ENCODE data around the gene LAMB3. TPM values are rescaled to one million over a fixed set of nuclear protein-coding genes. Genes with fewer than 3 reads are reported as not detected.

Gene LAMB3
- total and polyA plus RNA-seq, 3 donors from 2014 or later = 1.6 to 2.0 (median 1.7) TPM

DNA sequence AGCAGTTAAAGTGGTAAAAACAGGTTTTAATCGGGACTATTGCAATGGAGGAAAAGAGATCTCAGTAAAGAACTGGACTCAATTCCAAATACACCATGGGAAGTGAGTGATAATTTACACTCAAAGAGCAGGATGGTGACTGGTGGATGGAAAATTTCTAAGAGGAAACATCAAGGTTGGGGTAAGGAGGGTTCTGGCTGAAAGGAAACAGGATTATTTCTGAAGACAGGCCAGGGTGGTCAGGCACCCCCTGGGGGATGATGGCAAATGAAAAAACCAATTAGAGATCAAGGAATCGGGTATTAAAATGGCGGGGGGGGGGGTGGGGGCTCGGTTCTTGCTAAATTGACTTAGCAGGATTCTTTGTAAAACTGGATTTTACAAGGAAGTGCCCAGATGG, 40.1 kb upstream of the LAMB3 start:
- intact Hi-C loops (cut with DNase I; ENCODE audit: low total_unique reads) = loop anchor here (5.0 to 10.0 kb wide), 2 partner anchors 53 to 115 kb away; no protein-coding TSS in a partner anchor
- TF ChIP-seq, protein P1, sequence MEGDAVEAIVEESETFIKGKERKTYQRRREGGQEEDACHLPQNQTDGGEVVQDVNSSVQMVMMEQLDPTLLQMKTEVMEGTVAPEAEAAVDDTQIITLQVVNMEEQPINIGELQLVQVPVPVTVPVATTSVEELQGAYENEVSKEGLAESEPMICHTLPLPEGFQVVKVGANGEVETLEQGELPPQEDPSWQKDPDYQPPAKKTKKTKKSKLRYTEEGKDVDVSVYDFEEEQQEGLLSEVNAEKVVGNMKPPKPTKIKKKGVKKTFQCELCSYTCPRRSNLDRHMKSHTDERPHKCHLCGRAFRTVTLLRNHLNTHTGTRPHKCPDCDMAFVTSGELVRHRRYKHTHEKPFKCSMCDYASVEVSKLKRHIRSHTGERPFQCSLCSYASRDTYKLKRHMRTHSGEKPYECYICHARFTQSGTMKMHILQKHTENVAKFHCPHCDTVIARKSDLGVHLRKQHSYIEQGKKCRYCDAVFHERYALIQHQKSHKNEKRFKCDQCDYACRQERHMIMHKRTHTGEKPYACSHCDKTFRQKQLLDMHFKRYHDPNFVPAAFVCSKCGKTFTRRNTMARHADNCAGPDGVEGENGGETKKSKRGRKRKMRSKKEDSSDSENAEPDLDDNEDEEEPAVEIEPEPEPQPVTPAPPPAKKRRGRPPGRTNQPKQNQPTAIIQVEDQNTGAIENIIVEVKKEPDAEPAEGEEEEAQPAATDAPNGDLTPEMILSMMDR (IDR thresholded peaks at IDR 0.05) = no peak
- no peak for TF ChIP-seq POLR2A (IDR thresholded peaks at IDR 0.05)
- Histone ChIP-seq H3K4me1 (peaks cover 10% of the 10 kb centered on the region), H3K27ac (no peak overlapping the region), H3K9me3 (no peaks in the 10 kb centered on the region), H3K4me3 (no peak overlapping the region), H3K36me3 (ENCODE audit: low read depth, missing control alignments) (no peaks in the 10 kb centered on the region), H3K27me3 (no peaks in the 10 kb centered on the region)
- WGBS, 2 donors = 39 to 53% methylated on average over 4 of the region's 4 CpGs
- DNase-seq = no peak

DNA sequence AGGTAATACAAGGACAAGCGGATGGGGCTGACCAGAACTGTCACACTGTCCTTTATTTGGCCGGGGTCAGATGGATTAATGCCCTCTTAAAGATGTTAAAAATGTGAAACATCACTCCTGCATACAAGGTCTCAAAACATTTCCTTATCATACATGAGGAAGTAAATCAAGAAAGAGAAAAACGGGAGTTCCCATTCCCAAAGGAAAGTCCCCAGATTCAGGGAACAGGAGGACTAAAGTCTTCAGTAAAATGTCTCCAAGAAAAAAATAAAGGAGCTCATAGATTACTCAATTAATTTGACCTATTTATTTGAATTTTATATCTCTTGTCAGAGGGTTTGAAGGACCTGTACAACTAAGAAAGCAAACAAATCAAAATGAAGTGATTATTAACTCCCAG, 39.0 kb upstream of the LAMB3 start:
- Histone ChIP-seq H3K4me1 (peaks cover 14% of the 10 kb centered on the region), H3K9me3 (no peaks in the 10 kb centered on the region), H3K27me3 (no peaks in the 10 kb centered on the region), H3K36me3 (ENCODE audit: low read depth, missing control alignments) (no peaks in the 10 kb centered on the region), H3K4me3 (no peak overlapping the region), H3K27ac (no peak overlapping the region)
- TF ChIP-seq POLR2A (IDR thresholded peaks at IDR 0.05) = no peak
- TF ChIP-seq, protein P1 (IDR thresholded peaks at IDR 0.05) = no peak
- 64 to 66% methylated on average over 3 of the region's 3 CpGs for WGBS, 2 donors
- DNase-seq = no peak
- intact Hi-C loops (cut with DNase I; ENCODE audit: low total_unique reads) = loop anchor here (5.0 to 10.0 kb wide), 2 partner anchors 54 to 114 kb away; no protein-coding TSS in a partner anchor

DNA sequence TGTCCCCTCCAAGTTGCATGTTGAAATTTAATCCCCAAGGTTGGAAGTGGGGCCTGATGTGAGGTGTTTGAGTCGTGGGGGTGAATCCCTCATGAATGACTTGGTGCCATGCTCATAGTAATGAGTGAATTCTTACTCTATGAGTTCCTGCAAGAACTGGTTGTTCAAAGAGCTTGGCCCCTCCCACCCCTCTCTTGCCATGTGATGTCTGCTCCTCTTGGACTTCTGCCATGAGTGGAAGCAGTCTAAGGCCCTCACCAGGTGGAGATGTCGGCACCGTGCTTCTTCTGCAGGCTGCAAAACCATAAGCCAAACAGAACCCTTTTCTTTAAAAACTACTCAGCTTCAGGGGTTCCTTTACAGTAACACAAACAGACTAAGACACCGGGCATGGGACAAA, 37.3 kb upstream of the LAMB3 start:
- intact Hi-C loops (cut with DNase I; ENCODE audit: low total_unique reads) = no loop called here
- Histone ChIP-seq H3K36me3 (ENCODE audit: low read depth, missing control alignments) (no peaks in the 10 kb centered on the region), H3K9me3 (no peaks in the 10 kb centered on the region), H3K27me3 (no peaks in the 10 kb centered on the region), H3K4me1 (peaks cover 20% of the 10 kb centered on the region), H3K4me3 (no peak overlapping the region), H3K27ac (no peak overlapping the region)
- WGBS, 2 donors = 72 to 79% methylated on average over 4 of the region's 4 CpGs
- no peak for DNase-seq
- TF ChIP-seq, protein P1 (IDR thresholded peaks at IDR 0.05) = no peak
- no peak for TF ChIP-seq POLR2A (IDR thresholded peaks at IDR 0.05)

DNA sequence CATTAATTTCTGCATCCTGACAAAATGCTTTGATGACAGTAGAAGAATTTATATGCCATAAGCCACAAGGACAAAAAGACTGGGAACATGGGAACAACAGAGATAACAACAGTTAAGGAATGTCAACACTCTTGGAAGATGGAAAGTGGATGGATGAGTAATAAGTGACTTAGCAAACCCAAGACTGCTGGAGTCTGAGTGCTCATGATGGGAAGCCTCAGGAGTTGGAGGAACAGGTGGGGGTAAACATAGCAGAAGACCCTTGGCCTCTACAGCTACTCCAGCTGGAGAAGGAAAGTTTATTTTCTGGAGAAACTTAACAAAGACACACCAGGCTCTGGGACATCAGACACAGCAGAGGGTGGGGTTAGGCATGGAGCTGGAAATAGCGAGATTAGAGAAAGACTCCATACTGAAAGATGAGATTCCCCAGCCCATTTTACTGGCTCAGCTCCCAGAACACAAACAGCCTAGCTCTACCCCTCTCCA, 36.6 kb upstream of the LAMB3 start:
- peak overlapping the region in 1 of 2 donors; percentile 74 for H3K27ac ChIP-seq
- no peak overlapping the region for H3K4me3 ChIP-seq
- no peaks in the 10 kb centered on the region for H3K27me3 ChIP-seq
- no peaks in the 10 kb centered on the region for H3K9me3 ChIP-seq
- DNase-seq = no peak
- H3K36me3 ChIP-seq (ENCODE audit: low read depth, missing control alignments) = no peaks in the 10 kb centered on the region
- peaks cover 20% of the 10 kb centered on the region for H3K4me1 ChIP-seq
- TF ChIP-seq POLR2A (IDR thresholded peaks at IDR 0.05) = no peak
- TF ChIP-seq, protein P1 (IDR thresholded peaks at IDR 0.05) = no peak
- intact Hi-C loops (cut with DNase I; ENCODE audit: low total_unique reads) = no loop called here
- WGBS, 2 donors = 67% methylated on average over 1 of the region's 1 CpG

DNA sequence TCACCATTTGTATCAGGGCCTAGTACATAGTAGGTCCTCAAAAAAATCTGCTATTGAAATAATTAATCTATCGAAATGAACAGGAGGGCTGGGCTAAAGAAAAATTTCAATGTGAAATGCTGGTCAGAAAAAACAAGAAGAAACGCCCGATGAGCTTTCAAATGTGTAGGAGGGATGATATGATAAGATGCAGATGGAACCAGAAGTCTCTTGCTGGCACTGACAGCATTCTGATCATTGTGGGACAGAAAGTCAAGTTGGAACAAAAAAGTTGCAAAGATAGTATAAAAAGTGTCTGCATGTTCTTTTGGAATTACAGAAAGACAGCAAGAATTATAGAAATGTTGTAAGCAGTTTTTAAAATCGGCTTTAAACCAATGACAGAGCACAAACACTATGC, 34.1 kb upstream of the LAMB3 start:
- intact Hi-C loops (cut with DNase I; ENCODE audit: low total_unique reads) = no loop called here
- WGBS, 2 donors = 36 to 56% methylated on average over 4 of the region's 4 CpGs
- H3K4me3 ChIP-seq = no peak overlapping the region
- no peaks in the 10 kb centered on the region for H3K36me3 ChIP-seq (ENCODE audit: low read depth, missing control alignments)
- H3K9me3 ChIP-seq = no peaks in the 10 kb centered on the region
- peaks cover 20% of the 10 kb centered on the region for H3K4me1 ChIP-seq
- DNase-seq = peak; percentile 51
- H3K27ac ChIP-seq = peak overlapping the region; percentile 35 to 74
- TF ChIP-seq POLR2A (IDR thresholded peaks at IDR 0.05) = no peak
- TF ChIP-seq, protein P1 (IDR thresholded peaks at IDR 0.05) = no peak
- H3K27me3 ChIP-seq = no peaks in the 10 kb centered on the region

Data from testis (tissue), 3 donors.